Measurements from ENCODE around the gene PSAPL1.
A peak's percentile ranks its signal among the peaks of the same experiment; 100 is the strongest.

Gene PSAPL1

DNA sequence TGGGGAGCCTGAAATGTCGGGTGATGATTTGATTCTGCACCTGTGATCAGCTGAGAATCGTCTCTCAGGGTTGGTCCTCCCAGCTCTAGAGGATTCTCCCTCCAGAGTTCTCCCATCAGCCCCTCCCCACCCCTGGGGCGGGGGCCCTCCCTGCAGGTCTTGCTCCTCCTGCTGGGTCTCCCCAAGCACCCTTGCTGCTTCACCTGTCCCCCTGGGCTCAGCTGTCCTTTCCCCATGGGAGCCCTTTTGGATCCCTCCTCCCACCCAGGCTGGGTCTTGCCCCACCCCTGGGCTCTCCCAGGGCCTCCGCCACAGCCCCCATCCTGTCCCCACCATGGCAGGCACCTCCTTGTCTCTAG is 22.2 kb downstream of the PSAPL1 start:
- WGBS = 82% methylated on average over 4 of the region's 4 CpGs
- Histone ChIP-seq H3K27ac (ENCODE audit: low read length, poor library complexity, severe bottlenecking) (no peak overlapping the region), H3K23ac (ENCODE audit: low read length in 2 of 2) (no peak overlapping the region), H2AFZ (ENCODE audit: low read depth, low read length) (no peak overlapping the region), H3K36me3 (ENCODE audit: control insufficient read depth in 1 of 2, insufficient read depth in 2 of 2, low read depth in 1 of 2, low read length in 2 of 2) (no peaks in the 10 kb centered on the region), H2BK12ac (ENCODE audit: low read length in 2 of 2) (no peak overlapping the region), H3K9me3 (ENCODE audit: control insufficient read depth, low read length) (peaks cover 38% of the 10 kb centered on the region), H2BK15ac (ENCODE audit: low read depth, poor library complexity, severe bottlenecking) (no peak overlapping the region), H3K14ac (ENCODE audit: low read length in 2 of 2) (no peak overlapping the region), H3K4me2 (ENCODE audit: low read length, poor library complexity, severe bottlenecking) (no peak overlapping the region), H4K8ac (ENCODE audit: low read length) (no peak overlapping the region), H3K4me3 (ENCODE audit: insufficient read depth in 1 of 2, low read depth in 1 of 2, low read length in 2 of 2) (no peak overlapping the region), H3K79me1 (replicated peaks; ENCODE audit: low read length, poor library complexity, severe bottlenecking) (peaks cover 2% of the 10 kb centered on the region), H4K91ac (ENCODE audit: low read length) (no peak overlapping the region), H3K4ac (ENCODE audit: low read depth in 1 of 2, low read length in 2 of 2) (no peak overlapping the region), H3K27me3 (ENCODE audit: control insufficient read depth in 1 of 2, insufficient read depth in 1 of 2, low read length in 2 of 2) (peaks cover 15 to 31% of the 10 kb centered on the region in 2 experiments), H3K9ac (ENCODE audit: low read length) (no peak overlapping the region), H2BK5ac (ENCODE audit: low read depth, low read length, poor library complexity, severe bottlenecking) (no peak overlapping the region), H3K4me1 (ENCODE audit: control insufficient read depth, insufficient read depth, low read depth, low read length) (peaks cover 8% of the 10 kb centered on the region), H2BK120ac (ENCODE audit: low read depth, low read length) (no peak overlapping the region), H2AK5ac (ENCODE audit: low read length, severe bottlenecking) (no peak overlapping the region), H3K18ac (ENCODE audit: low read depth in 1 of 2, low read length in 2 of 2) (no peak overlapping the region)
- no peak for DNase-seq

DNA sequence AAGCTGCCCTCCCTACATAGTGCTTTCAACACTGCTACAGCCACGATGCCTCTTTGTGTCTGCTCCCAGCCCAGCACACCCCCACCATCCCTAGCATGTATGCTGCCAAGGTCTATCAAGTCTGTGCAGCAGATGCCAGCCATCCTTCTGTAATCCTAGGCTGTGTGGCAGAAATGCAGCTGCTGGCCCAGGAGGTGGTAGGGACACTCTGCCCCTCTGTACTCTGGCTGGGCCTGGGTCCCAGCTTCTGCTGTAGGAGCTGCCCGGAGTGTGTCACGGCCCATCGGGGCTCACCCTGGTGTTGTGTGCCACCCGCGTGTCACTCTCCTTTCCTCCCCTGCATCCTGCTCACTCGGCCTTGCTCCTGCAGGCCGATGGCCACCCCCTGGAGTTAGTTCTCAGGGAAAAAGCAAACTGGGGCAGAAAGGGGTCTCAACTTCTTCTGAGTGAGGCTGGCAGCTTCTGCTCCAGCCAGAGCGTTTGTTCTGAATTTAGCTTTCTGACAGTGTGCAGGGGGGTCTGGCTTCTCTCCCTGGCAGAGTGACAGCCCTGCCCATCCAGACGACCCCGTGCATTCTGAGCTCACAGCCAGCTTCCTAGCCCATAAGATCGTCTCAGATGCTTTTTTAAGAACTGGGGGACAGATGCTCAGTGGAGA is 22.7 kb downstream of the PSAPL1 start:
- H2AK5ac ChIP-seq (ENCODE audit: low read length, severe bottlenecking) = no peak overlapping the region
- H4K91ac ChIP-seq (ENCODE audit: low read length) = no peak overlapping the region
- H3K27me3 ChIP-seq (ENCODE audit: control insufficient read depth in 1 of 2, insufficient read depth in 1 of 2, low read length in 2 of 2) = peaks cover 15 to 31% of the 10 kb centered on the region in 2 experiments
- H3K18ac ChIP-seq (ENCODE audit: low read depth in 1 of 2, low read length in 2 of 2) = no peak overlapping the region
- H3K23ac ChIP-seq (ENCODE audit: low read length in 2 of 2) = no peak overlapping the region
- H3K36me3 ChIP-seq (ENCODE audit: control insufficient read depth in 1 of 2, insufficient read depth in 2 of 2, low read depth in 1 of 2, low read length in 2 of 2) = no peaks in the 10 kb centered on the region
- H3K4ac ChIP-seq (ENCODE audit: low read depth in 1 of 2, low read length in 2 of 2) = no peak overlapping the region
- peak overlapping the region; percentile 39 for H4K8ac ChIP-seq (ENCODE audit: low read length)
- H3K9ac ChIP-seq (ENCODE audit: low read length) = no peak overlapping the region
- H2BK5ac ChIP-seq (ENCODE audit: low read depth, low read length, poor library complexity, severe bottlenecking) = no peak overlapping the region
- H2BK120ac ChIP-seq (ENCODE audit: low read depth, low read length) = no peak overlapping the region
- peaks cover 2% of the 10 kb centered on the region for H3K79me1 ChIP-seq (replicated peaks; ENCODE audit: low read length, poor library complexity, severe bottlenecking)
- peaks cover 43% of the 10 kb centered on the region for H3K9me3 ChIP-seq (ENCODE audit: control insufficient read depth, low read length)
- peak overlapping the region in 1 of 2 experiments; percentile 68 for H3K14ac ChIP-seq (ENCODE audit: low read length in 2 of 2)
- H2BK12ac ChIP-seq (ENCODE audit: low read length in 2 of 2) = no peak overlapping the region
- H2AFZ ChIP-seq (ENCODE audit: low read depth, low read length) = no peak overlapping the region
- no peak overlapping the region for H3K4me2 ChIP-seq (ENCODE audit: low read length, poor library complexity, severe bottlenecking)
- no peak for DNase-seq
- peaks cover 8% of the 10 kb centered on the region for H3K4me1 ChIP-seq (ENCODE audit: control insufficient read depth, insufficient read depth, low read depth, low read length)
- 76% methylated on average over 10 of the region's 12 CpGs for WGBS
- H2BK15ac ChIP-seq (ENCODE audit: low read depth, poor library complexity, severe bottlenecking) = no peak overlapping the region
- H3K27ac ChIP-seq (ENCODE audit: low read length, poor library complexity, severe bottlenecking) = no peak overlapping the region
- no peak overlapping the region for H3K4me3 ChIP-seq (ENCODE audit: insufficient read depth in 1 of 2, low read depth in 1 of 2, low read length in 2 of 2)

GRCh38 chr4:7411491-7411890 is 23.2 kb downstream of the PSAPL1 start:
- H2BK15ac ChIP-seq (ENCODE audit: low read depth, poor library complexity, severe bottlenecking) = no peak overlapping the region
- no peak overlapping the region for H2AK5ac ChIP-seq (ENCODE audit: low read length, severe bottlenecking)
- H4K91ac ChIP-seq (ENCODE audit: low read length) = no peak overlapping the region
- H3K79me1 ChIP-seq (replicated peaks; ENCODE audit: low read length, poor library complexity, severe bottlenecking) = peaks cover 2% of the 10 kb centered on the region
- no peak overlapping the region for H3K4ac ChIP-seq (ENCODE audit: low read depth in 1 of 2, low read length in 2 of 2)
- no peak overlapping the region for H3K4me3 ChIP-seq (ENCODE audit: insufficient read depth in 1 of 2, low read depth in 1 of 2, low read length in 2 of 2)
- H4K8ac ChIP-seq (ENCODE audit: low read length) = peak overlapping the region; percentile 39
- H3K27me3 ChIP-seq (ENCODE audit: control insufficient read depth in 1 of 2, insufficient read depth in 1 of 2, low read length in 2 of 2) = peaks cover 15 to 31% of the 10 kb centered on the region in 2 experiments
- no CpG with 5 or more reads among the region's 1 CpG for WGBS
- no peak overlapping the region for H3K27ac ChIP-seq (ENCODE audit: low read length, poor library complexity, severe bottlenecking)
- no peak overlapping the region for H3K14ac ChIP-seq (ENCODE audit: low read length in 2 of 2)
- no peak overlapping the region for H2AFZ ChIP-seq (ENCODE audit: low read depth, low read length)
- no peak overlapping the region for H3K18ac ChIP-seq (ENCODE audit: low read depth in 1 of 2, low read length in 2 of 2)
- H3K9ac ChIP-seq (ENCODE audit: low read length) = no peak overlapping the region
- H2BK120ac ChIP-seq (ENCODE audit: low read depth, low read length) = no peak overlapping the region
- no peak overlapping the region for H3K23ac ChIP-seq (ENCODE audit: low read length in 2 of 2)
- no peak overlapping the region for H3K4me2 ChIP-seq (ENCODE audit: low read length, poor library complexity, severe bottlenecking)
- no peak for DNase-seq
- peaks cover 46% of the 10 kb centered on the region for H3K9me3 ChIP-seq (ENCODE audit: control insufficient read depth, low read length)
- H2BK12ac ChIP-seq (ENCODE audit: low read length in 2 of 2) = no peak overlapping the region
- H2BK5ac ChIP-seq (ENCODE audit: low read depth, low read length, poor library complexity, severe bottlenecking) = no peak overlapping the region
- H3K36me3 ChIP-seq (ENCODE audit: control insufficient read depth in 1 of 2, insufficient read depth in 2 of 2, low read depth in 1 of 2, low read length in 2 of 2) = no peaks in the 10 kb centered on the region
- H3K4me1 ChIP-seq (ENCODE audit: control insufficient read depth, insufficient read depth, low read depth, low read length) = peaks cover 8% of the 10 kb centered on the region

GRCh38 chr4:7410446-7410845 is 24.3 kb downstream of the PSAPL1 start:
- no peak overlapping the region for H2BK12ac ChIP-seq (ENCODE audit: low read length in 2 of 2)
- WGBS = 64% methylated on average over 1 of the region's 1 CpG
- H3K36me3 ChIP-seq (ENCODE audit: control insufficient read depth in 1 of 2, insufficient read depth in 2 of 2, low read depth in 1 of 2, low read length in 2 of 2) = no peaks in the 10 kb centered on the region
- H3K23ac ChIP-seq (ENCODE audit: low read length in 2 of 2) = no peak overlapping the region
- peak; percentile 67 for DNase-seq
- peaks cover 54% of the 10 kb centered on the region for H3K9me3 ChIP-seq (ENCODE audit: control insufficient read depth, low read length)
- H3K4me3 ChIP-seq (ENCODE audit: insufficient read depth in 1 of 2, low read depth in 1 of 2, low read length in 2 of 2) = no peak overlapping the region
- no peak overlapping the region for H3K4ac ChIP-seq (ENCODE audit: low read depth in 1 of 2, low read length in 2 of 2)
- no peak overlapping the region for H4K91ac ChIP-seq (ENCODE audit: low read length)
- peaks cover 15 to 31% of the 10 kb centered on the region in 2 experiments for H3K27me3 ChIP-seq (ENCODE audit: control insufficient read depth in 1 of 2, insufficient read depth in 1 of 2, low read length in 2 of 2)
- no peak overlapping the region for H3K4me2 ChIP-seq (ENCODE audit: low read length, poor library complexity, severe bottlenecking)
- H3K4me1 ChIP-seq (ENCODE audit: control insufficient read depth, insufficient read depth, low read depth, low read length) = peaks cover 8% of the 10 kb centered on the region
- H3K79me1 ChIP-seq (replicated peaks; ENCODE audit: low read length, poor library complexity, severe bottlenecking) = peaks cover 2% of the 10 kb centered on the region
- no peak overlapping the region for H2AFZ ChIP-seq (ENCODE audit: low read depth, low read length)
- H4K8ac ChIP-seq (ENCODE audit: low read length) = no peak overlapping the region
- no peak overlapping the region for H3K9ac ChIP-seq (ENCODE audit: low read length)
- H2BK120ac ChIP-seq (ENCODE audit: low read depth, low read length) = no peak overlapping the region
- H3K18ac ChIP-seq (ENCODE audit: low read depth in 1 of 2, low read length in 2 of 2) = no peak overlapping the region
- H3K27ac ChIP-seq (ENCODE audit: low read length, poor library complexity, severe bottlenecking) = no peak overlapping the region
- no peak overlapping the region for H3K14ac ChIP-seq (ENCODE audit: low read length in 2 of 2)
- no peak overlapping the region for H2BK5ac ChIP-seq (ENCODE audit: low read depth, low read length, poor library complexity, severe bottlenecking)
- no peak overlapping the region for H2AK5ac ChIP-seq (ENCODE audit: low read length, severe bottlenecking)
- no peak overlapping the region for H2BK15ac ChIP-seq (ENCODE audit: low read depth, poor library complexity, severe bottlenecking)

Data from mesenchymal stem cell (in vitro differentiated cells and primary cell).